ENCODE data around the gene ACBD4.

ACBD4 gene

GRCh38 chr17:45110676-45111611 is 24.5 kb upstream of the ACBD4 start:
- H3K4me3 ChIP-seq (ENCODE audit: low read depth, low read length), result no peak overlapping the region
- no peaks in the 10 kb centered on the region for H3K79me2 ChIP-seq
- no peak overlapping the region for H3K9ac ChIP-seq
- TF ChIP-seq CTCF (IDR thresholded peaks at IDR 0.05), result no peak
- H3K36me3 ChIP-seq (ENCODE audit: control insufficient read depth, insufficient read depth, low read length), result no peaks in the 10 kb centered on the region
- H3K27ac ChIP-seq, result no peak overlapping the region
- H3K4me2 ChIP-seq (ENCODE audit: low read length), result no peak overlapping the region
- no peaks in the 10 kb centered on the region for H3K27me3 ChIP-seq (ENCODE audit: control insufficient read depth, insufficient read depth, low read length)
- H3K9me3 ChIP-seq (ENCODE audit: control insufficient read depth, low read length), result no peaks in the 10 kb centered on the region
- H3K4me1 ChIP-seq, result no peaks in the 10 kb centered on the region
- no peak overlapping the region for H2AFZ ChIP-seq

GRCh38 chr17:45111850-45112249 is 23.6 kb upstream of the ACBD4 start:
- H3K27ac ChIP-seq, result no peak overlapping the region
- H3K36me3 ChIP-seq (ENCODE audit: control insufficient read depth, insufficient read depth, low read length), result no peaks in the 10 kb centered on the region
- H3K9me3 ChIP-seq (ENCODE audit: control insufficient read depth, low read length), result no peaks in the 10 kb centered on the region
- no peaks in the 10 kb centered on the region for H3K79me2 ChIP-seq
- no peaks in the 10 kb centered on the region for H3K4me1 ChIP-seq
- H3K9ac ChIP-seq, result no peak overlapping the region
- TF ChIP-seq CTCF (IDR thresholded peaks at IDR 0.05), result no peak
- H2AFZ ChIP-seq, result no peak overlapping the region
- no peaks in the 10 kb centered on the region for H3K27me3 ChIP-seq (ENCODE audit: control insufficient read depth, insufficient read depth, low read length)
- H3K4me3 ChIP-seq (ENCODE audit: low read depth, low read length), result no peak overlapping the region
- H3K4me2 ChIP-seq (ENCODE audit: low read length), result no peak overlapping the region

DNA sequence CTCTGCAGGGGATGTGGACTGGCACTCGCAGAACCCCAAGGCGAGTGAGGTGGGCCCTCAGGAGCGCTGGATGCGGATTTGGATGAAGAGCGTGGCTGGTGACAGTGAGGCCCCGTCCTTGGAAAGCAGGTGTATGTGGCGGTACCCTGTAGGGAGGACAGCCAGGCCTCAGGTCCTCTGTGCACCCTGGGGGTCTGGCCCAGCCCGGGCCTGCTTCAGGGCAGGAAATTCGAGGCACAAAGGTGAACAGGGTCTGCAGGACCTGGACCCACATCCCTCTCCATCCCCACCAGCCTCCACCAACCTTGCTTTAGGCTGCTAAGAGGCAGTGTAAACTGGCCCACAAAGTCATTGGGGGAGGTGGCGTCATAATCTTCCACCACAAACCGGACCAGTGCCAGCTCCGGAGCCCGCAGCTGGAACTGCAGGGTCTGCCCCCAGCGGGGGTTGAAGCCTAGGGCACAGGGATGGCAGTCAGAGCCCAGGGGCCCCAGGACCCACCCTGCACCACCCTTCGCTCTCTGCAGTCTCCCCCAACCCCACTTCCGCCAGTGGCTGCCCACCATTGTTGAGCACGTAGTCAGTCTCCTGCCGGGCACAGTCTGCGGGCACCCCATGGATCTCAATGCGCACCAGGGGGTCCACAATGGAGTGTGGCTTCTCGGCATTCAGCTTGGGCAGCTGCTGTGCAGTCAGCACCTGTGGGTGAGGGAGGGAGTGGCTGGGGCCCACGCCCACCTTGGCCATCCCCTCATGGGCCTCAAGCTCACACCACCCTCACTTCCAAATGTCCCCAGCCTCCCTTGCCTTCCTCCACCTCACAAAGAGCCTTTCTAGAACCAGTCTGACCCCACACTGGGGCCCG is 22.7 kb upstream of the ACBD4 start:
- H3K27ac ChIP-seq, result no peak overlapping the region

DNA sequence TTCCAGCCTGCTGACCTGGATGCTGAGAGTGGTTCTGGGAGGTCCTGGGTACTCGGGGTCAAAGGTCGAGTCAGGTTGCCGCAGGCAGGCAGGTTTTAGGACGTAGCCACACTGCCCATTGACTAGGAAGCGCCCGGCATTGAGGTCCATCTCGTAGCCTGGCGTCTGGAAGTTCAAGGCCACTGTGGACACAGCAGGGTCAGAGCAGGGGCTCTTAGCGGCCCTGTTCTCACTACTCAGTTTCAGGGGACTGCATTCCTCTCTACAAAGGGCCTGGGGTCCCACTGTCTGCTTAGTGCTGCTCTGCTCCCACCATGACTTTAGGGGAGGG is 22.1 kb upstream of the ACBD4 start:
- TF ChIP-seq CTCF (IDR thresholded peaks at IDR 0.05), result no peak
- no peaks in the 10 kb centered on the region for H3K79me2 ChIP-seq
- H3K27me3 ChIP-seq (ENCODE audit: control insufficient read depth, insufficient read depth, low read length), result no peaks in the 10 kb centered on the region
- no peak overlapping the region for H2AFZ ChIP-seq
- H3K4me2 ChIP-seq (ENCODE audit: low read length), result no peak overlapping the region
- H3K9ac ChIP-seq, result no peak overlapping the region
- H3K4me1 ChIP-seq, result no peaks in the 10 kb centered on the region
- H3K27ac ChIP-seq, result no peak overlapping the region
- no peaks in the 10 kb centered on the region for H3K36me3 ChIP-seq (ENCODE audit: control insufficient read depth, insufficient read depth, low read length)
- H3K4me3 ChIP-seq (ENCODE audit: low read depth, low read length), result no peak overlapping the region
- no peaks in the 10 kb centered on the region for H3K9me3 ChIP-seq (ENCODE audit: control insufficient read depth, low read length)

More for the DNA sequence above, 22.7 kb upstream of the ACBD4 start:
- H3K4me3 ChIP-seq (ENCODE audit: low read depth, low read length), result no peak overlapping the region
- no peak for TF ChIP-seq CTCF (IDR thresholded peaks at IDR 0.05)
- no peak overlapping the region for H2AFZ ChIP-seq
- no peak overlapping the region for H3K9ac ChIP-seq
- no peaks in the 10 kb centered on the region for H3K4me1 ChIP-seq
- H3K36me3 ChIP-seq (ENCODE audit: control insufficient read depth, insufficient read depth, low read length), result no peaks in the 10 kb centered on the region
- H3K27me3 ChIP-seq (ENCODE audit: control insufficient read depth, insufficient read depth, low read length), result no peaks in the 10 kb centered on the region
- no peaks in the 10 kb centered on the region for H3K9me3 ChIP-seq (ENCODE audit: control insufficient read depth, low read length)
- H3K4me2 ChIP-seq (ENCODE audit: low read length), result no peak overlapping the region
- H3K79me2 ChIP-seq, result no peaks in the 10 kb centered on the region

Measured in parathyroid adenoma (tissue), 2 donors.